SK-N-SH treated with all-trans-retinoic acid at 6 μM for 48 hours (cell line): ENCODE results near the gene INSIG2.

Experiments used
- ATAC-seq: fragments of 200-7000 bp; cut with Tn5 transposase; 3 replicates; pipeline ENCODE4 v1.9.1; 2020; ENCODE audit warnings: mild to moderate bottlenecking, moderate library complexity
- ARNTL ChIP-seq: fragments of 450-650 bp; formaldehyde crosslinking; IDR thresholded peaks from 2 replicates; pipeline ENCODE4 v1.5.0; 2020; ENCODE audit warnings: low read depth, mild to moderate bottlenecking, moderate library complexity, borderline replicate concordance
- BACH2 ChIP-seq: fragments of 250-450 bp; sonication (Bioruptor Pico); IDR thresholded peaks from 2 replicates; pipeline ENCODE4 v1.9.0; 2021; ENCODE audit warnings: mild to moderate bottlenecking, borderline replicate concordance
- CREB5 ChIP-seq: fragments of 250-450 bp; sonication (Bioruptor Pico); IDR thresholded peaks from 2 replicates; pipeline ENCODE4 v1.5.1; 2020; ENCODE audit warnings: low read depth, mild to moderate bottlenecking, moderate library complexity
- CSDC2 ChIP-seq: fragments of 250-450 bp; sonication (Bioruptor Pico); IDR thresholded peaks from 2 replicates; pipeline ENCODE4 v1.5.0; 2020; ENCODE audit warnings: mild to moderate bottlenecking, moderate library complexity
- CSRNP3 ChIP-seq: fragments of 250-450 bp; sonication (Bioruptor Pico); IDR thresholded peaks from 2 replicates; pipeline ENCODE4 v1.5.1; 2021; ENCODE audit warnings: mild to moderate bottlenecking, moderate library complexity
- ESRRG ChIP-seq: fragments of 250-450 bp; sonication (Bioruptor Pico); IDR thresholded peaks from 2 replicates; pipeline ENCODE4 v1.6.1; 2021; ENCODE audit warnings: mild to moderate bottlenecking
- GLIS3 ChIP-seq: fragments of 250-450 bp; sonication (Bioruptor Pico); IDR thresholded peaks from 2 replicates; pipeline ENCODE4 v1.5.0; 2020; ENCODE audit warnings: mild to moderate bottlenecking, moderate library complexity
- ISL1 ChIP-seq: fragments of 250-450 bp; sonication (Bioruptor Pico); IDR thresholded peaks from 2 replicates; pipeline ENCODE4 v2.1.2; 2022; ENCODE audit warnings: mild to moderate bottlenecking, moderate library complexity
- OSR1 ChIP-seq: fragments of 250-450 bp; sonication (Bioruptor Pico); IDR thresholded peaks from 2 replicates; pipeline ENCODE4 v1.8.0; 2022; ENCODE audit warnings: moderate library complexity, mild to moderate bottlenecking, inconsistent platforms
- PATZ1 ChIP-seq: fragments of 250-450 bp; sonication (Bioruptor Pico); IDR thresholded peaks from 2 replicates; pipeline ENCODE4 v1.8.0; 2020; ENCODE audit warnings: mild to moderate bottlenecking, moderate library complexity, borderline replicate concordance
- POU6F1 ChIP-seq: fragments of 250-450 bp; sonication (Bioruptor Pico); IDR thresholded peaks from 2 replicates; pipeline ENCODE4 v1.8.0; 2021; ENCODE audit warnings: low read depth, mild to moderate bottlenecking, moderate library complexity, borderline replicate concordance
- PPARA ChIP-seq: fragments of 250-450 bp; sonication (Bioruptor Pico); IDR thresholded peaks from 2 replicates; pipeline ENCODE4 v1.5.0; 2020; ENCODE audit warnings: mild to moderate bottlenecking, borderline replicate concordance
- SNAI2 ChIP-seq: fragments of 250-450 bp; sonication (Bioruptor Pico); IDR thresholded peaks from 2 replicates; pipeline ENCODE4 v1.5.0; 2020; ENCODE audit warnings: mild to moderate bottlenecking, moderate library complexity
- TCF4 ChIP-seq: fragments of 250-450 bp; sonication (Bioruptor Pico); IDR thresholded peaks from 2 replicates; pipeline ENCODE4 v1.8.0; 2021; ENCODE audit warnings: mild to moderate bottlenecking, moderate library complexity, borderline replicate concordance
- TOX ChIP-seq: fragments of 250-450 bp; sonication (Bioruptor Pico); IDR thresholded peaks from 2 replicates; pipeline ENCODE4 v1.8.0; 2021; ENCODE audit warnings: mild to moderate bottlenecking, moderate library complexity, borderline replicate concordance
- ZFP30 ChIP-seq: fragments of 450-650 bp; formaldehyde crosslinking; IDR thresholded peaks from 2 replicates; pipeline ENCODE4 v1.5.0; 2022; ENCODE audit warnings: mild to moderate bottlenecking, moderate library complexity
- ZNF565 ChIP-seq: fragments of 450-650 bp; formaldehyde crosslinking; conservative IDR thresholded peaks from 2 replicates; pipeline ENCODE4 v1.5.0; 2020; ENCODE audit warnings: low read depth, mild to moderate bottlenecking, moderate library complexity
- ZNF70 ChIP-seq: fragments of 450-650 bp; formaldehyde crosslinking; IDR thresholded peaks from 2 replicates; pipeline ENCODE4 v1.5.0; 2020; ENCODE audit warnings: mild to moderate bottlenecking, moderate library complexity
- ZNF8 ChIP-seq: fragments of 450-650 bp; formaldehyde crosslinking; IDR thresholded peaks from 2 replicates; pipeline ENCODE4 v1.5.0; 2020; ENCODE audit warnings: mild to moderate bottlenecking, moderate library complexity

The INSIG2 gene

GRCh38 chr2:118133916-118134315, 45.6 kb downstream of the INSIG2 start:
- no peak for ATAC-seq
- TF ChIP-seq CSDC2 (CRISPR knock-in tag) (no peak), CSRNP3 (no peak), ZNF70 (CRISPR knock-in tag) (no peak), PPARA (CRISPR knock-in tag) (no peak), POU6F1 (CRISPR knock-in tag) (no peak), TCF4 (CRISPR knock-in tag) (no peak), GLIS3 (CRISPR knock-in tag) (no peak), ARNTL (no peak), ESRRG (no peak), ISL1 (CRISPR knock-in tag) (no peak), SNAI2 (CRISPR knock-in tag) (no peak), OSR1 (CRISPR knock-in tag) (no peak), ZNF565 (no peak), ZFP30 (no peak)

- TF ChIP-seq SNAI2 (CRISPR knock-in tag): no peak
- no peak for ATAC-seq
These were observed 46.4 kb downstream of the INSIG2 start for GRCh38 chr2:118134650-118135049.

DNA sequence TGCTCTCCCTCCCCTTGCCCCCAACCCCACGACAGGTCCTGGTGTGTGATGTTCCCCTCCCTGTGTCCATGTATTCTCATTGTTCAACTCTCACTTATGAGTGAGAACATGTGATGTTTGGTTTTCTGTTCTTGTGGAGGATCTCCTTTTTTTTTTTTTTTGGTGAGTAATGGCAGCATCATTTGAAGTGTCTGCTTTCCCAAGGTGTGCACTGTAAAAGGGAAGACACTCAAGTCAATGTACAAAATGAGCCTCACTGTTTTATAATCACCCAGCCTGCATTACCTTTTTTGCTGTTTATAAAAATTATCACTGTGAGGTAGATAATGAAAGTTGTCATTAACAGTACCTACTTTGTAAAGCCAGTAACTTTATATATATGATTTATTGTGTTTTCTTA, 56.9 kb downstream of the INSIG2 start:
- no peak for ATAC-seq
- TF ChIP-seq GLIS3 (CRISPR knock-in tag): no peak
- TF ChIP-seq OSR1 (CRISPR knock-in tag): no peak
- no peak for TF ChIP-seq PATZ1
- TF ChIP-seq TOX (CRISPR knock-in tag): no peak
- no peak for TF ChIP-seq ZFP30
- TF ChIP-seq ZNF565: no peak
- TF ChIP-seq CREB5 (CRISPR knock-in tag): no peak
- no peak for TF ChIP-seq ZNF8 (CRISPR knock-in tag)
- no peak for TF ChIP-seq SNAI2 (CRISPR knock-in tag)
- TF ChIP-seq BACH2 (CRISPR knock-in tag): no peak
- TF ChIP-seq TCF4 (CRISPR knock-in tag): no peak
- TF ChIP-seq CSDC2 (CRISPR knock-in tag): no peak
- no peak for TF ChIP-seq CSRNP3
- TF ChIP-seq ESRRG: no peak

- TF ChIP-seq ZNF565: no peak
- TF ChIP-seq OSR1 (CRISPR knock-in tag): no peak
- TF ChIP-seq, all 23 proteins: peak for 0
- ATAC-seq: no peak
These were observed 57.5 kb downstream of the INSIG2 start for GRCh38 chr2:118145806-118146205.
